Measurements from ENCODE around the gene STK32B.
"Not testable (repeated sequence)": the region's sequence is repeated elsewhere in the genome, so short reads cannot be mapped to it uniquely, and the experiment has no call there.

The STK32B gene

DNA sequence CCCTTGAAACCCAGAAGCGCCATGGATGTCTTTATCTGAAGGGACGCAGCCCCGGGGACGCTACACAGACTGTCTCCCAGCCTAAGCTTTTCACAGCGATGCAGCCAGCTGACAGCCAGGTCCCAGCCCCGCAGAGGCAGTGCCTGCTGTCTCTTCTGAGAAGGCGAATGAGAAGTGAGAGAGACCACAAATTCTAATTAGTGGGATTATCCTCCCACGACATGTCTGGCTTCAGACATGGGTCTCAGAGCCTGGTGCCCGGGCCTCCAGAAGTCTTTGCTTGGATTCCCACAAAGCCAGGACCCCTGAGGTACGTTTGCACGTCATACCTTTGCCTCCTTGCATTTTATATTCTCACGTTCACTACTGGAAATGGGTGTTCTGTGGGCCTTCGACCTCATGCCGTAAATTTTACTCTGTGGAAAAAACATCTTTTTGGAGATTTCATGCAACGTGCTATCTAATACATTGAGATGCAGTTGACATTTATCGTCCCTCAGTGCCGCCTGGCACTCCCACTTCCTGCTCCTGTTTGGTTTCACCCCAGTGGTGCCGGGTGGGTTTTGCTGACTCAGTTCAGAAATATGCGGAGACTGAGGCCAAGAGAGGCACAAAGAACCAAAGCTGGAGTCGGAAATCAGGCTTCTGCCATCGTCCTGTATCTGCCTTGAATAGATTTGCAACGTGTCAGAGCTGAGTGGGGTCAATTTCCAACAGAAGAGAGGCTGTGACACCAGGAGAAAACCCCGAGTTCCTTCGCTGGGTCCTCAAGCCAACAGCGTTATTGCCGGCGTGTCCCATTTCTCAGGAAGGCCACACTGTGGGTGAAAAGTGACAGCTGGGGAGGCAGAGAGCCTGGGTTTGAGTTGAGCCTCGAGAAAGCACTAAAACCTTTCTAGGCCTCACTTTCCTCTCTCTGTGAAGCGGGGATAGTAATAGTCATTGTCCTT, 114.4 kb downstream of the STK32B start:
- DNase-seq (ENCODE audit: low read depth in 1 of 2, low spot score in 1 of 2) = no peak
- in situ Hi-C loops (cut with HindIII; ENCODE audit: low pct_unique_long_range_greater_than_20kb, low sequenced_read_pairs) = no loop called here
- TF ChIP-seq JUND (IDR thresholded peaks at IDR 0.05; ENCODE audit: low read depth) = no peak

DNA sequence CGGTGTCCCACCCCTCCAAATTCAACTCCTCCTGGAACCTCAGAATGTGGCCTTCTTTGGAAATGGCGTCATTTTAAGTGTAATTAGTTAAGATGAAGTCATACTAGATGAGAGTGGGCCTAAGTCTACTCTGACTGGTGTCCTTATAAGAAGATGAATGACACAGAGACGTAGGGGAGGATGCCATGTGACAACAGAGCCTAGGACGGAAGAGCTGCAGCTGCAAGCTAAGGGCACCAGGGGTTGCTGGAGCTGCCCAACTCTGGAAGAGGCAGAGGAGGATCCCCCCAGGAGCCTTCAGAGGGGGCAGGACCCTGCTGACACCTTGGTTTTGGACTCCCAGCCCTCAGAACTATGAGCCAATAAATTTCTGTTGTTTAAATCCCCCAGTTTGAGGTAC, 115.1 kb downstream of the STK32B start:
- in situ Hi-C loops (cut with HindIII; ENCODE audit: low pct_unique_long_range_greater_than_20kb, low sequenced_read_pairs) = no loop called here
- no peak for TF ChIP-seq JUND (IDR thresholded peaks at IDR 0.05; ENCODE audit: low read depth)
- no peak for DNase-seq (ENCODE audit: low read depth in 1 of 2, low spot score in 1 of 2)

DNA sequence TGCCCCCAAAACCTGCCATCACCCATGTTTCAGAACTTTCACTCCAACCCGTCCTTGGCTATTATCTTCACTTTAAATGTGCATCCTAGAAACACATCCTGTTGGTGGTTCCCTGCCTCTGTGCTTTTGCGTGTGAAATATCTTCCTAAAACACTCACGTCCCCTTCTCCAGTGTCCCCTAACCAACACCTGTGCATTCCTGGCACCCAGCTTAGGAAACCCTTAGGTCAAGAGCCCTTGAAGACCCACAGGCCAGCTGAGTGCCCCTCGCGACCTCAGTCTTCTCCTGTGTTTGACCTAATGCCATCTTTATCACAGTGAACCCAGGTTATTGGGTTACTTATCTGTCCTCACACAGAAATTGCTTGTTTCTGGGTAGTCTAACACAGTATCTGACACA, 117.6 kb downstream of the STK32B start:
- no peak for TF ChIP-seq JUND (IDR thresholded peaks at IDR 0.05; ENCODE audit: low read depth)
- in situ Hi-C loops (cut with HindIII; ENCODE audit: low pct_unique_long_range_greater_than_20kb, low sequenced_read_pairs) = no loop called here

DNA sequence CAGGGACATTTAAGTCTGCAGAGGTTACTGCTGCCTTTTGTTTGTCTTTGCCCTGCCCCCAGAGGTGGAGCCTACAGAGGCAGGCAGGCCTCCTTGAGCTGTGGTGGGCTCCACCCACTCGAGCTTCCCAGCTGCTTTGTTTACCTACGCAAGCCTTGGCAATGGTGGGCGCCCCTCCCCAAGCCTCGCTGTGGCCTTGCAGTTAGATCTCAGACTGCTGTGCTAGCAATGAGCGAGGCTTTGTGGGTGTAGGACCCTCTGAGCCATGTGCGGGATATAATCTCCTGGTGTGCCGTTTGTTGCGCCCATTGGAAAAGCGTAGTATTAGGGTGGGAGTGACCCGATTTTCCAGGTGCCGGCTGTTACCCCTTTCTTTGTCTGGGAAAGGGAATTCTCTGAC, 124.6 kb downstream of the STK32B start:
- in situ Hi-C loops (cut with HindIII; ENCODE audit: low pct_unique_long_range_greater_than_20kb, low sequenced_read_pairs) = not testable (repeated sequence)

More for the DNA sequence above, 117.6 kb downstream of the STK32B start:
- no peak for DNase-seq (ENCODE audit: low read depth in 1 of 2, low spot score in 1 of 2)

DNA sequence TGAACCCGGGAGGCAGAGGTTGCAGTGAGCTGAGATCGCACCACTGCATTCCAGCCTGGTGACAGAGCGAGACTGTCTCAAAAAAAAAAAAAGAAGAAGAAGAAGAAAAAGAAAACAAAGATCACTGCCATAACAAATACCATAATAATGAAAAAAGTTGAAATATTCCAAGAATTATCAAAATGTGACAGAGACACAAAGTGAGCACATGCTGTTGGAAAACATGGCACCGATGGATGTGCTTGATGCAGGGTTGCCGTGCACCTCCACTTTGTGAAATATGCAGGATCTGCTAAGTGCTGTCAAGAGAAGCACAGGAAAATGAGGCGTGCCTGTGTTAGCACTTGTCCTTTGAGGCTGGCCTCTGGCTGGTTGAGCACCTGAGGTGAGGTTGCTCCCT, 133.3 kb downstream of the STK32B start:
- no peak for TF ChIP-seq JUND (IDR thresholded peaks at IDR 0.05; ENCODE audit: low read depth)
- no peak for DNase-seq (ENCODE audit: low read depth in 1 of 2, low spot score in 1 of 2)
- in situ Hi-C loops (cut with HindIII; ENCODE audit: low pct_unique_long_range_greater_than_20kb, low sequenced_read_pairs) = no loop called here

More for the DNA sequence above, 124.6 kb downstream of the STK32B start:
- not testable (repeated sequence) for DNase-seq (ENCODE audit: low read depth in 1 of 2, low spot score in 1 of 2)

DNA sequence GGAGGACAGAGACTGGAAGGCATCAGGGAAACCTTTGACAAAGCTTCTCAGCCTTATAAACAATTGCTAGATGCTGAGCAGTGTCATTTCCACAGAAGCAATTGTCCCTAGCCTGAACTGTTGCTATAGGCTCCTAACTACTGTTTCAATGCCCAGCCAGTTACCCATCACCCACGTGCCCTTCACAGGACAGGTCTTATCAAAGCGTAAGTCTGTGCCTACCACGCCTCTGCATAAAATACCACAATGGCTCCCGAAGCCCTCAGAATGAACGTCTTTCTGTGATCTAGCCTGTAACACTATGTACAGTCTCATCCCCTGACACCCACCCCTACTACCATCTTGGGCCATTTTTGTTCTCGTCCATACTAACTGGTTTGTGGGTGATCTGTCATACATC, 134.3 kb downstream of the STK32B start:
- DNase-seq (ENCODE audit: low read depth in 1 of 2, low spot score in 1 of 2) = no peak
- TF ChIP-seq JUND (IDR thresholded peaks at IDR 0.05; ENCODE audit: low read depth) = no peak
- in situ Hi-C loops (cut with HindIII; ENCODE audit: low pct_unique_long_range_greater_than_20kb, low sequenced_read_pairs) = no loop called here

DNA sequence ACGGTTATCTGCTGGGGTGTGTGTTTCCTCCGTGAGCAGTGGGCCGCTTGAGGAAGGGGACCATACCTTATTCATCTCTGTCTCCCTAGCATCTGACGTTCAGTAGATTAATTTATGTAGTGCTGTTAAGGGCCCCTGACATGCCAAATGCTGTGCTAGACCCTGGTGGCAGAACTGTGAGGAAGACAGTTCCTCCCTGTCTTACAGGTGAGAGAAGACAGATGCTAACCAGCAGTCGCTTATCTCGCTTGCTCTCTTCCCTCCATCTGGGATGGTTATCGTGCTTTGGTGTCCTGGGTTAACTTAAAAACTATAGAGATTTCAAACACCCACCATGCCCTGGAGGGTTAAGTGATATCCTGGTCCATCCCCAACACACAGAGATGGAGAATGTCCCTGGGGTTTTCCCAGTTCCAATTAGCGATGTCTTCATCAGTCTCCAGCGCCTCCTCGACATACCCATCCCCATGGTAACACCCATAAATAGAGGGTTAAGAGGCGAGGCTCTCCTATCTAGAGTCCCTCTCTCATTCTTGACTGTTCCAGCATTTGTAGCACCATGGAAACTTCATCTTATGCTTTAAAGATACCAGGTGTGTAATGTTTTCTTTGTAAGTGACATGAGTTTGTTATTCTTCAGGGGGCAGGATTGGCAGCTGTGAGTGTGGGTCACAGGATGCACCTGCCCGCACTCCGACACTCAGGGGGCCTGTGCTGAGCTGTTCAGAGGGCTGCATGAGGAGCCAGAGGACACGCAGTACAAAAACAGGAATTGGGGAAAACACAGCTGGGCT, 135.2 kb downstream of the STK32B start:
- no peak for TF ChIP-seq JUND (IDR thresholded peaks at IDR 0.05; ENCODE audit: low read depth)
- in situ Hi-C loops (cut with HindIII; ENCODE audit: low pct_unique_long_range_greater_than_20kb, low sequenced_read_pairs) = no loop called here
- DNase-seq (ENCODE audit: low read depth in 1 of 2, low spot score in 1 of 2) = no peak

DNA sequence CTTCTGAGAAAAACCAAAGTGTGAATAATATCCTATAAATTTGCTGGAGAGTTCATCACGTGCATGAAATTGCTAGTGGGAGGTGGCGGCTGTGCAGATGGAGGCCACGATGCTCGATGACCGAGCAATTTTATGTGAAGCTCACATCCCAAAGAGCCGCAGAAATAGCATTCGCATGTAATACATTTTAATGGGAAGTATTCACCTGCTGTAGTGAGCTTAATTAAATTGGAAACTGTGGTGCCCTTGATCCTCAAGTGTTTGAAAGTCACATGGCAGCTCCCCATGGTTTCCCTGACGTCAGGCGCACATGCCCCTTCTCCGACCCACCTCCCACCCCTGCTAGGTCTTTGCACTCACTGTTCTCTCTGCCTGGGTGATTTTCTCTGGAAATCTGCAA, 136.8 kb downstream of the STK32B start:
- in situ Hi-C loops (cut with HindIII; ENCODE audit: low pct_unique_long_range_greater_than_20kb, low sequenced_read_pairs) = no loop called here
- DNase-seq (ENCODE audit: low read depth in 1 of 2, low spot score in 1 of 2) = no peak
- no peak for TF ChIP-seq JUND (IDR thresholded peaks at IDR 0.05; ENCODE audit: low read depth)

DNA sequence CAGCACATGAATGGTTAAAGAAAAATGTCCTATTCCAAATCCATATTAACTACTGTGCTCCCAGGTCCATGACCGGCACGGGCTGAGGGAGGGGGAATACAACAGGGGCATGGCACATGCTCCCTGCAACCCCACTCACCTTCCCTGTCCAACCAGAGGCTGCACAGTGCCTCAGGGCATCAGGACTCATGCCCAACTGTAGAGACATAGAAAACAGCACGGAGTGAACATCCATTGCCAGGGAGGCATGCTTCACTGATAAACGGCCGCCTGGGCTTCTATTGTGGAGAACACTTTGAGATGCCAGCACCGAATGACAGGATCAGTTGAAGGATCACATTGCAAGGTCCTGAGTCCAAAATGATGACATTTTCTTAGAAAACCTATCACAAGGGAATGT, 140.6 kb downstream of the STK32B start:
- in situ Hi-C loops (cut with HindIII; ENCODE audit: low pct_unique_long_range_greater_than_20kb, low sequenced_read_pairs) = no loop called here
- no peak for TF ChIP-seq JUND (IDR thresholded peaks at IDR 0.05; ENCODE audit: low read depth)
- DNase-seq (ENCODE audit: low read depth in 1 of 2, low spot score in 1 of 2) = peak in 1 of 2 experiments; percentile 5

DNA sequence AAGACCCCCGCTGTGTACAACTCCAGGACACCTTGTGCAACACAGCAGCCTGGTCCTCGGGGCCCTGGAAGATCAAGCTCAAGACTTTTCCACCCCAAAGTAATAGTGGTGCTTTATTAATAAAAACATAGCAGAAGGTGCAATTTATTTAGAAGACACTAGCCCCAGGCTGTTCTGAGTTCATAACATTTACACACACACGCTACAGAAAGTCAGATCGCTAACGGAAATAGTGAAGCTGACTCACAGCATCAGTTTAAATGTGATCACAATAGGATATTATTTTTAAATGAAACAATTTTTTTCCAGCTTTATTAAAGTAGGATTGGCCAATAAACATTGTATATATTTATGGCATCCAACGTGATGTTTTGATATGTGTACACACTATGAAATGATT, 141.0 kb downstream of the STK32B start:
- in situ Hi-C loops (cut with HindIII; ENCODE audit: low pct_unique_long_range_greater_than_20kb, low sequenced_read_pairs) = no loop called here
- no peak for TF ChIP-seq JUND (IDR thresholded peaks at IDR 0.05; ENCODE audit: low read depth)
- no peak for DNase-seq (ENCODE audit: low read depth in 1 of 2, low spot score in 1 of 2)

DNA sequence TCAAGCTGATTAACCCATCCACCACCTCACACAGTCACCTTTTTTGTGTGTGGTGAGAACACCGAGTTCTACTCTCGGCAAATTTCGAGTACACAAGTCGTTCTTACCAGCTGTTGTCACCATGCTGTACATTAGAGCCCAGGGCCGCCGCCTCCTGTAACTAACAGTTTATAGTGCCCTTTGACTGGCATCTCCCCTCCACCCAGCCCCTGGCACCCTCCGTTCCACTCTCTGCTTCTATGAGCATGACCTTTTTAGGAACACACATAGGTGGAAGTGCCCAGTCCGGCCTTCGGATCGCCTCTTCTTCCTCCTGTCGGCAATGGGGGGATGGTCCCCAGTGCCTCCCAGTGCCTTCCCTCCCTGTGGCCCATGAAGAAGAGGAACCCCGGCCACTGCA, 141.4 kb downstream of the STK32B start:
- no peak for TF ChIP-seq JUND (IDR thresholded peaks at IDR 0.05; ENCODE audit: low read depth)
- DNase-seq (ENCODE audit: low read depth in 1 of 2, low spot score in 1 of 2) = no peak
- in situ Hi-C loops (cut with HindIII; ENCODE audit: low pct_unique_long_range_greater_than_20kb, low sequenced_read_pairs) = no loop called here

DNA sequence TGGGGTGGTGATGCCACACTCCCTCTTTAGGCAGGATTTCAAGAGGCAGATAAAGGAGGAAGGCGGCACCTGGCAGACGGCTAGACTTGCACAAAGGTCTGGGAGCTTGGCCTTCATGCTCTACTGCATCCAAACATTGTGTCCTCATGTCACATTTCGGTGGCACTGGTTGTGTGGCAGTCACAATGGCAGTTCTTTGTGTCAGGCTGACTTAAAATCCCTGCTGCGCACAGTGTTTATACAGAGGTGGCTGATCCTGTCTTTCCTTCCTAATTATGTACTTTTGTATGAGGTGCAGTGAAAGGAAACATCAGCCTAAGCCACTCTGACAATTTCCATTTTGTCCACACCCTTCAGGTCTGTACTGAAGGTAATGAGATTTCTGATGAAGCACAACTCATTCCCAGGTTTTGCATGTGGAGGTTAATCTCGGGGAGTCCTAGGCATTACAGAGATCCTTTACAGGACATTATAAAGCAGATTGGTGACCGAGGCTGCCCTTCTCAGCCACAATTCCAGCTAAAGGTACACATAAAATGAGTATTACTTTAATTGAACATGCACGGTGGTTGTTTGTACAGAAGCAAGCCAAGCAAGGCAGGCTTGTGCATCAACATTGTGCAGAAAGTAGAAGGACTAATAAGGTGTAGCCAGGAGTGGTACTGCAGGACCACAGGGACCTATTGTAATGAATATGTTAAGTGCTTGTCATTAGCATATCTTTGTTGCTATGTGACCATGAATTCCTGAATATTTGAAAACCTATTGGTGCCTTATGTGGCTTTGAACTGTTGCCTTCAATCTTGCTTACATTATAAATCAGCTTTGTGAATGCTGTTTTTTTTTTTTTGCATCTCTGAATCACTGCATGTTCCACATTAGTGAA, 147.6 kb downstream of the STK32B start:
- no peak for DNase-seq (ENCODE audit: low read depth in 1 of 2, low spot score in 1 of 2)
- in situ Hi-C loops (cut with HindIII; ENCODE audit: low pct_unique_long_range_greater_than_20kb, low sequenced_read_pairs) = no loop called here
- TF ChIP-seq JUND (IDR thresholded peaks at IDR 0.05; ENCODE audit: low read depth) = no peak
